Ectodermal cell (in vitro differentiated cells): ENCODE data around the gene LRRC3.

Source experiments
- H3K27ac ChIP-seq: 2 replicates; pipeline ENCODE4 v1.7.0; 2013; ENCODE audit warnings: mild to moderate bottlenecking, low read depth, low read length; ENCODE audit not compliant: insufficient read depth, poor library complexity, severe bottlenecking
- H3K27me3 ChIP-seq: 2 replicates; pipeline ENCODE4 v1.7.0; 2013; ENCODE audit warnings: mild to moderate bottlenecking, low read length; ENCODE audit not compliant: insufficient read depth, control insufficient read depth, poor library complexity, severe bottlenecking
- H3K36me3 ChIP-seq: one replicate; pipeline ENCODE4 v1.7.0; 2013; ENCODE audit warnings: low read length; ENCODE audit not compliant: control insufficient read depth, insufficient read depth
- H3K4me1 ChIP-seq: one replicate; pipeline ENCODE4 v1.7.0; 2013; ENCODE audit warnings: low read length; ENCODE audit not compliant: control insufficient read depth, insufficient read depth
- H3K4me3 ChIP-seq: 2 replicates; pipeline ENCODE4 v1.7.0; 2013; ENCODE audit warnings: low read depth, low read length, control low read depth; ENCODE audit not compliant: insufficient read depth
- H3K9me3 ChIP-seq: 2 replicates; pipeline ENCODE4 v1.7.0; 2013; ENCODE audit warnings: mild to moderate bottlenecking, low read length, moderate library complexity; ENCODE audit not compliant: control insufficient read depth
- WGBS, 2 experiments: methylation state at CpG; one replicate each; pipeline ENCODE4 v1.1.7; 2013; ENCODE audit warnings: missing lambda C conversion rate in 2 of 2; 5-methylcytosine and 5-hydroxymethylcytosine counted together

Gene LRRC3

GRCh38 chr21:44439211-44439600 is 16.1 kb upstream of the LRRC3 start:
- Histone ChIP-seq H3K27me3 (no peaks in the 10 kb centered on the region), H3K9me3 (no peaks in the 10 kb centered on the region), H3K36me3 (no peaks in the 10 kb centered on the region), H3K4me1 (no peaks in the 10 kb centered on the region), H3K4me3 (no peak overlapping the region), H3K27ac (no peak overlapping the region)
- 89 to 92% methylated on average over 11 of the region's 11 CpGs for WGBS, 2 experiments

- WGBS, 2 experiments = 90 to 91% methylated on average over 30 to 32 of the region's 33 CpGs
- Histone ChIP-seq H3K27me3 (no peaks in the 10 kb centered on the region), H3K4me3 (no peak overlapping the region), H3K4me1 (no peaks in the 10 kb centered on the region), H3K9me3 (no peaks in the 10 kb centered on the region), H3K27ac (no peak overlapping the region), H3K36me3 (no peaks in the 10 kb centered on the region)
These were observed 14.9 kb upstream of the LRRC3 start for GRCh38 chr21:44440241-44441040.

GRCh38 chr21:44441041-44441400 is 14.3 kb upstream of the LRRC3 start:
- Histone ChIP-seq H3K27ac (no peak overlapping the region), H3K4me1 (no peaks in the 10 kb centered on the region), H3K4me3 (no peak overlapping the region), H3K9me3 (no peaks in the 10 kb centered on the region), H3K27me3 (no peaks in the 10 kb centered on the region), H3K36me3 (no peaks in the 10 kb centered on the region)
- WGBS, 2 experiments = 92% methylated on average over 10 of the region's 10 CpGs

GRCh38 chr21:44441581-44442265 is 13.6 kb upstream of the LRRC3 start:
- no peaks in the 10 kb centered on the region for H3K27me3 ChIP-seq
- H3K27ac ChIP-seq = no peak overlapping the region
- no peaks in the 10 kb centered on the region for H3K36me3 ChIP-seq
- H3K9me3 ChIP-seq = no peaks in the 10 kb centered on the region
- no peaks in the 10 kb centered on the region for H3K4me1 ChIP-seq
- 95% methylated on average over 20 of the region's 20 CpGs for WGBS, 2 experiments
- H3K4me3 ChIP-seq = no peak overlapping the region

- H3K4me3 ChIP-seq = no peak overlapping the region
- 86 to 88% methylated on average over 19 of the region's 19 CpGs for WGBS, 2 experiments
- H3K4me1 ChIP-seq = no peaks in the 10 kb centered on the region
- H3K27me3 ChIP-seq = no peaks in the 10 kb centered on the region
- no peaks in the 10 kb centered on the region for H3K9me3 ChIP-seq
- no peak overlapping the region for H3K27ac ChIP-seq
- no peaks in the 10 kb centered on the region for H3K36me3 ChIP-seq
These were observed 12.8 kb upstream of the LRRC3 start for GRCh38 chr21:44442266-44443125.

GRCh38 chr21:44443291-44443890 is 11.9 kb upstream of the LRRC3 start:
- 78 to 79% methylated on average over 17 of the region's 17 CpGs for WGBS, 2 experiments
- Histone ChIP-seq H3K36me3 (no peaks in the 10 kb centered on the region), H3K27ac (no peak overlapping the region), H3K9me3 (no peaks in the 10 kb centered on the region), H3K4me3 (no peak overlapping the region), H3K4me1 (peaks cover 3% of the 10 kb centered on the region), H3K27me3 (no peaks in the 10 kb centered on the region)

- H3K27me3 ChIP-seq = no peaks in the 10 kb centered on the region
- WGBS, 2 experiments = 92% methylated on average over 12 of the region's 12 CpGs
These were observed 11.4 kb upstream of the LRRC3 start for GRCh38 chr21:44443891-44444285.

GRCh38 chr21:44444286-44444931 is 10.9 kb upstream of the LRRC3 start:
- H3K36me3 ChIP-seq = no peaks in the 10 kb centered on the region
- H3K4me1 ChIP-seq = peaks cover 9% of the 10 kb centered on the region
- H3K27ac ChIP-seq = no peak overlapping the region
- no peaks in the 10 kb centered on the region for H3K9me3 ChIP-seq
- 77 to 78% methylated on average over 21 of the region's 21 CpGs for WGBS, 2 experiments
- H3K4me3 ChIP-seq = no peak overlapping the region
- no peaks in the 10 kb centered on the region for H3K27me3 ChIP-seq

More at GRCh38 chr21:44443891-44444285, 11.4 kb upstream of the LRRC3 start:
- Histone ChIP-seq H3K4me3 (no peak overlapping the region), H3K9me3 (no peaks in the 10 kb centered on the region), H3K4me1 (peaks cover 8% of the 10 kb centered on the region), H3K27ac (no peak overlapping the region), H3K36me3 (no peaks in the 10 kb centered on the region)

- 90 to 91% methylated on average over 19 of the region's 19 CpGs for WGBS, 2 experiments
- no peaks in the 10 kb centered on the region for H3K27me3 ChIP-seq
- no peaks in the 10 kb centered on the region for H3K36me3 ChIP-seq
- no peak overlapping the region for H3K27ac ChIP-seq
- no peaks in the 10 kb centered on the region for H3K9me3 ChIP-seq
- H3K4me3 ChIP-seq = no peak overlapping the region
- H3K4me1 ChIP-seq = peaks cover 9% of the 10 kb centered on the region
These were observed 10.0 kb upstream of the LRRC3 start for GRCh38 chr21:44445145-44445812.
